H1 (cell line): ENCODE results near the gene LSM3. TPM values are rescaled to one million over a fixed set of nuclear protein-coding genes. Genes with fewer than 3 reads are reported as not detected.

Experiments used
- CTCF ChIA-PET: fragments of 300-600 bp; sonication (Branson Sonifier 250); formaldehyde crosslinking; loops from one replicate; lab custom pipeline; 2021; ENCODE audit not compliant: partially characterized antibody; lab: Charles Lee
- POLR2A ChIA-PET: fragments of 300-600 bp; sonication (Branson Sonifier 250); formaldehyde crosslinking; loops from one replicate; lab custom pipeline; 2021; ENCODE audit warnings: inconsistent platforms; ENCODE audit not compliant: partially characterized antibody; lab: Charles Lee
- DNase-seq, 2 experiments: peaks; one replicate each; pipeline versions ENCODE4 v3.0.0 to v3.0.0-alpha.2; 2010 to 2022; ENCODE audit warnings: low spot score in 2 of 2, low read depth in 1 of 2, mixed read lengths in 1 of 2
- FAIRE-seq: peaks from 2 replicates; lab custom pipeline; 2011; peaks lifted over from hg19 to GRCh38; lab: Jason Lieb, UNC
- H2AFZ ChIP-seq: 2 replicates; pipeline ENCODE4 v1.8.1; 2012; ENCODE audit warnings: low read length, inconsistent platforms
- H2AK5ac ChIP-seq: 2 replicates; pipeline ENCODE4 v1.6.1; 2013; ENCODE audit warnings: low read depth, low read length
- H2BK120ac ChIP-seq: replicated peaks from 2 replicates; pipeline ENCODE3; 2013; ENCODE audit warnings: low read depth, low read length, inconsistent platforms
- H2BK12ac ChIP-seq: 2 replicates; pipeline ENCODE4 v1.6.1; 2013; ENCODE audit warnings: low read depth, low read length
- H2BK15ac ChIP-seq: 2 replicates; pipeline ENCODE4 v1.6.1; 2013; ENCODE audit warnings: low read length
- H2BK20ac ChIP-seq: 2 replicates; pipeline ENCODE4 v1.6.1; 2013; ENCODE audit warnings: low read length
- H2BK5ac ChIP-seq: 2 replicates; pipeline ENCODE4 v1.6.1; 2013; ENCODE audit warnings: low read depth, low read length
- H3K14ac ChIP-seq: 2 replicates; pipeline ENCODE4 v1.6.1; 2013; ENCODE audit warnings: inconsistent platforms; ENCODE audit not compliant: insufficient read length
- H3K18ac ChIP-seq: 2 replicates; pipeline ENCODE4 v1.6.1; 2013; ENCODE audit warnings: low read length; ENCODE audit errors: extremely low read depth
- H3K23ac ChIP-seq: 2 replicates; pipeline ENCODE4 v1.6.1; 2013; ENCODE audit warnings: inconsistent platforms; ENCODE audit not compliant: insufficient read length
- H3K23me2 ChIP-seq: 2 replicates; pipeline ENCODE4 v1.6.1; 2013; ENCODE audit warnings: low read depth, low read length
- H3K27ac ChIP-seq: 2 replicates; pipeline ENCODE4 v1.6.1; 2011; ENCODE audit warnings: low read depth, low read length, inconsistent platforms
- H3K27me3 ChIP-seq, 4 experiments: replicated peaks in 1 of 4; 1 replicate in 1 of 4; 2 replicates in 3 of 4; pipeline versions ENCODE4 v1.6.1 to v1.8.1; 2011 to 2013; ENCODE audit warnings: low read length in 3 of 4, mild to moderate bottlenecking in 3 of 4, inconsistent platforms in 2 of 4, mixed read lengths in 2 of 4, moderate library complexity in 1 of 4; ENCODE audit not compliant: control insufficient read depth in 3 of 4, insufficient read depth in 3 of 4; ENCODE audit errors: extremely low read depth in 1 of 4
- H3K36me3 ChIP-seq, 4 experiments: 2 replicates each; pipeline versions ENCODE4 v1.6.1 to v1.8.1; 2011 to 2013; ENCODE audit warnings: mild to moderate bottlenecking in 4 of 4, low read length in 3 of 4, moderate library complexity in 2 of 4, control low read depth in 1 of 4, inconsistent platforms in 1 of 4; ENCODE audit not compliant: insufficient read depth in 4 of 4, control insufficient read depth in 2 of 4
- H3K4ac ChIP-seq: replicated peaks from 2 replicates; pipeline ENCODE3; 2013; ENCODE audit warnings: low read length, low read depth, mixed read lengths, inconsistent platforms; ENCODE audit not compliant: insufficient read length
- H3K4me1 ChIP-seq, 4 experiments: replicated peaks in 1 of 4; 1 replicate in 1 of 4; 2 replicates in 3 of 4; pipeline versions ENCODE4 v1.6.1 to v1.8.1; 2011 to 2013; ENCODE audit warnings: low read length in 3 of 4, inconsistent platforms in 2 of 4, mixed read lengths in 1 of 4; ENCODE audit not compliant: insufficient read depth in 4 of 4, control insufficient read depth in 3 of 4
- H3K4me2 ChIP-seq, 2 experiments: 2 replicates each; pipeline versions ENCODE4 v1.6.1 to v1.8.1; 2011 to 2013; ENCODE audit warnings: low read depth in 2 of 2, low read length in 2 of 2, control low read depth in 1 of 2, inconsistent platforms in 1 of 2, mild to moderate bottlenecking in 1 of 2; ENCODE audit not compliant: insufficient read depth in 1 of 2
- H3K4me3 ChIP-seq, 4 experiments: fragments of 200-600, 300-600 bp in 1 of 4; sonication (generic), shearing (Covaris generic), sonication (Bioruptor Twin) in 1 of 4; 2 replicates each; pipeline versions ENCODE4 v1.5.1 to v1.8.1; 2011 to 2016; ENCODE audit warnings: low read length in 4 of 4, low read depth in 3 of 4, control low read depth in 2 of 4, inconsistent platforms in 2 of 4, mild to moderate bottlenecking in 2 of 4, mixed read lengths in 1 of 4, moderate library complexity in 1 of 4; ENCODE audit not compliant: insufficient read depth in 2 of 4; ENCODE audit errors: extremely low read depth in 1 of 4
- H3K56ac ChIP-seq: replicated peaks from 2 replicates; pipeline ENCODE3; 2013; ENCODE audit warnings: low read depth, mild to moderate bottlenecking, mixed read lengths, low read length, inconsistent platforms; ENCODE audit not compliant: insufficient read length
- H3K79me1 ChIP-seq: 2 replicates; pipeline ENCODE4 v1.6.1; 2013; ENCODE audit warnings: low read depth, low read length, control low read depth
- H3K79me2 ChIP-seq, 2 experiments: 2 replicates each; pipeline versions ENCODE4 v1.6.1 to v1.8.1; 2012 to 2013; ENCODE audit warnings: low read length in 2 of 2, mild to moderate bottlenecking in 2 of 2, inconsistent platforms in 1 of 2; ENCODE audit not compliant: insufficient read depth in 2 of 2, control insufficient read depth in 1 of 2
- H3K9ac ChIP-seq, 4 experiments: replicated peaks in 1 of 4; 1 replicate in 1 of 4; 2 replicates in 3 of 4; pipeline versions ENCODE4 v1.6.1 to v1.8.1; 2011 to 2013; ENCODE audit warnings: low read depth in 3 of 4, low read length in 3 of 4, control low read depth in 2 of 4, mild to moderate bottlenecking in 2 of 4, moderate library complexity in 2 of 4, inconsistent platforms in 1 of 4; ENCODE audit errors: extremely low read depth in 1 of 4
- H3K9me3 ChIP-seq, 2 experiments: 2 replicates each; pipeline versions ENCODE4 v1.6.1 to v1.8.1; 2012 to 2013; ENCODE audit warnings: mild to moderate bottlenecking in 2 of 2, moderate library complexity in 2 of 2, control low read depth in 1 of 2, inconsistent platforms in 1 of 2, low read depth in 1 of 2, low read length in 1 of 2, mixed read lengths in 1 of 2; ENCODE audit not compliant: insufficient read depth in 2 of 2
- H4K20me1 ChIP-seq, 2 experiments: replicated peaks in 1 of 2; 2 replicates each; pipeline versions ENCODE3 to v1.8.1; 2011 to 2013; ENCODE audit warnings: inconsistent platforms in 2 of 2, low read length in 2 of 2, mild to moderate bottlenecking in 1 of 2; ENCODE audit not compliant: insufficient read depth in 2 of 2, control insufficient read depth in 1 of 2
- H4K5ac ChIP-seq: 2 replicates; pipeline ENCODE4 v1.6.1; 2013; ENCODE audit warnings: low read length, low read depth, mixed read lengths, inconsistent platforms; ENCODE audit not compliant: insufficient read length
- H4K8ac ChIP-seq: 2 replicates; pipeline ENCODE4 v1.8.0; 2013; ENCODE audit warnings: mild to moderate bottlenecking, moderate library complexity, low read length, inconsistent platforms; ENCODE audit not compliant: insufficient read depth; ENCODE audit errors: extremely low read depth
- H4K91ac ChIP-seq: replicated peaks from 2 replicates; pipeline ENCODE3; 2013; ENCODE audit warnings: low read length, mixed read lengths, inconsistent platforms; ENCODE audit not compliant: insufficient read length
- CBX8 ChIP-seq: fragments of 300-800, 300-1000 bp; sonication (generic); IDR thresholded peaks from 2 replicates; pipeline ENCODE4 v1.7.1; 2016; ENCODE audit warnings: low read depth, low read length, borderline replicate concordance
- CEBPB ChIP-seq: IDR thresholded peaks from 2 replicates; pipeline ENCODE4 v1.6.1; 2012; ENCODE audit warnings: low read depth, low read length
- EP300 ChIP-seq, 2 experiments: IDR thresholded peaks; 1 replicate in 1 of 2; 2 replicates in 1 of 2; pipeline ENCODE4 v1.6.1; 2011 to 2012; ENCODE audit warnings: low read depth in 2 of 2, low read length in 2 of 2, mild to moderate bottlenecking in 2 of 2, borderline replicate concordance in 1 of 2, inconsistent platforms in 1 of 2, moderate library complexity in 1 of 2
- GTF2F1 ChIP-seq: IDR thresholded peaks from 2 replicates; pipeline ENCODE4 v1.6.1; 2012; ENCODE audit warnings: low read depth, low read length, improper control_type of control experiment, borderline replicate concordance
- HDAC6 ChIP-seq: IDR thresholded peaks from one replicate; pipeline ENCODE4 v1.7.1; 2012; ENCODE audit warnings: low read depth, mild to moderate bottlenecking, inconsistent platforms, low read length, moderate library complexity
- KDM4A ChIP-seq: IDR thresholded peaks from one replicate; pipeline ENCODE4 v1.7.1; 2012; ENCODE audit warnings: low read depth, mild to moderate bottlenecking, moderate library complexity, low read length, inconsistent platforms; ENCODE audit not compliant: severe bottlenecking
- SAP30 ChIP-seq: fragments of 300-600 bp; sonication (generic); IDR thresholded peaks from 2 replicates; pipeline ENCODE4 v1.7.1; 2012; ENCODE audit warnings: low read length, moderate library complexity, mild to moderate bottlenecking, inconsistent platforms; ENCODE audit not compliant: insufficient read depth, insufficient replicate concordance
- SIN3A ChIP-seq, 2 experiments: IDR thresholded peaks in 1 of 2; conservative IDR thresholded peaks in 1 of 2; 2 replicates each; pipeline ENCODE4 v1.6.1; 2011 to 2012; ENCODE audit warnings: low read length in 2 of 2, improper control_type of control experiment in 1 of 2, low read depth in 1 of 2, mild to moderate bottlenecking in 1 of 2
- SIX5 ChIP-seq: IDR thresholded peaks from 2 replicates; pipeline ENCODE4 v1.6.1; 2011; ENCODE audit warnings: mild to moderate bottlenecking, low read depth, low read length
- SP4 ChIP-seq: IDR thresholded peaks from 2 replicates; pipeline ENCODE4 v1.6.1; 2012; ENCODE audit warnings: low read length, inconsistent platforms
- TAF7 ChIP-seq: optimal IDR thresholded peaks from 2 replicates; pipeline ENCODE3; 2011; ENCODE audit warnings: low read depth, mild to moderate bottlenecking, inconsistent platforms, low read length, moderate library complexity, borderline replicate concordance
- WGBS, 2 experiments: shearing (Covaris generic) in 1 of 2; methylation state at CpG; one replicate each; pipeline versions ENCODE4 v1.1.6 to v1.1.7; 2013 to 2015; ENCODE audit warnings: low lambda C conversion rate in 2 of 2, mixed read lengths in 2 of 2, inconsistent platforms in 1 of 2, low coverage in 1 of 2, missing lambda C conversion rate in 1 of 2; ENCODE audit not compliant: insufficient replicate concordance in 2 of 2, insufficient coverage in 1 of 2, insufficient read length in 1 of 2; ENCODE audit errors: extremely low coverage in 1 of 2, missing lambda C conversion rate in 1 of 2; 5-methylcytosine and 5-hydroxymethylcytosine counted together
- polyA plus RNA-seq, 7 experiments: library from polyadenylated mRNA; depleted of rRNA in 3 of 7; stranded (reverse) in 5 of 7; unstranded in 2 of 7; fragments of >200 nt in 5 of 7; fragments of 200-250 nt in 2 of 7; gene quantifications; 1 replicate in 5 of 7; 2 replicates in 1 of 7; 4 replicates in 1 of 7; pipeline versions ENCODE4 v1.2.1 to v1.2.3, GENCODE V29; 2011 to 2013; ENCODE audit warnings: missing spikeins in 2 of 7, mixed read lengths in 2 of 7
- total RNA-seq: library from RNA; stranded (reverse); fragmentation: NEBNext Ultra II Directional; extraction: Animal tissue kit (Norgen Biotek cat#: 25700); gene quantifications from 2 replicates; pipeline ENCODE4 v1.2.1, GENCODE V29; 2021

Gene LSM3
- total and polyA plus RNA-seq, 2 of the 8 experiments (the other 6 are each of a cell fraction or from before 2014, with no cell fraction given): 7.1 to 25.4 TPM

- Histone ChIP-seq H3K4me3 (no peak overlapping the region), H2BK120ac (no peak overlapping the region), H3K79me1 (no peaks in the 10 kb centered on the region), H3K14ac (no peak overlapping the region), H3K18ac (no peak overlapping the region), H3K4me1 (no peaks in the 10 kb centered on the region), H3K23ac (no peak overlapping the region), H3K23me2 (no peaks in the 10 kb centered on the region), H2AFZ (no peak overlapping the region), H2BK15ac (no peak overlapping the region), H3K27me3 (no peaks in the 10 kb centered on the region), H2AK5ac (no peak overlapping the region), H3K36me3 (no peaks in the 10 kb centered on the region), H3K4me2 (no peak overlapping the region), H3K9me3 (peaks cover 4 to 6% of the 10 kb centered on the region in 2 experiments; a peak in 1 of 4 replicates), H2BK20ac (no peak overlapping the region), H4K20me1 (no peaks in the 10 kb centered on the region), H3K27ac (no peak overlapping the region), H2BK12ac (no peak overlapping the region), H3K9ac (no peak overlapping the region), H3K4ac (no peak overlapping the region), H4K91ac (no peak overlapping the region), H3K56ac (no peak overlapping the region), H2BK5ac (no peak overlapping the region), H4K5ac (no peak overlapping the region), H3K79me2 (no peaks in the 10 kb centered on the region), H4K8ac (peak overlapping the region; percentile 74; the same call in 1 of the 2 replicates)
- FAIRE-seq: no peak
- ChIA-PET CTCF (interaction anchor here (0.6 to 2.3 kb wide), 7 partner anchors 13 to 298 kb away, joined by 3 to 8 read pairs (median 5); no protein-coding TSS in a partner anchor), POLR2A (no interaction called here)
- DNase-seq: no peak
- TF ChIP-seq SIX5 (no peak), SAP30 (no peak), CBX8 (no peak), GTF2F1 (no peak), CEBPB (no peak), TAF7 (no peak), KDM4A (no peak), HDAC6 (no peak), EP300 (IDR thresholded peaks at IDR 0.05; ENCODE audit: borderline replicate concordance in 1 of 2, low read depth in 2 of 2, low read length in 2 of 2) (no peak), SP4 (no peak), SIN3A (conservative IDR thresholded peaks at IDR 0.05 in 1 of 2, IDR thresholded peaks at IDR 0.05 in 1 of 2; ENCODE audit: low read depth in 1 of 2, low read length in 2 of 2) (no peak)
- 89% methylated on average over 8 of the region's 8 CpGs; no CpG with 5 or more reads in 1 of the 2 experiments for WGBS, 2 experiments
Measured at GRCh38 chr3:14235912-14236295, 57.3 kb downstream of the LSM3 start.
